GM21381 (cell line): Measurements from ENCODE around the gene LY6G5C.
"Not testable (repeated sequence)": the region's sequence is repeated elsewhere in the genome, so short reads cannot be mapped to it uniquely, and the experiment has no call there.

Experiments
- ATAC-seq: cut with Tn5 transposase; IDR thresholded peaks from one replicate; pipeline ENCODE4 v1.9.1; 2021; ENCODE audit warnings: mild to moderate bottlenecking, moderate library complexity; ENCODE audit not compliant: unreplicated experiment

The LY6G5C gene

DNA sequence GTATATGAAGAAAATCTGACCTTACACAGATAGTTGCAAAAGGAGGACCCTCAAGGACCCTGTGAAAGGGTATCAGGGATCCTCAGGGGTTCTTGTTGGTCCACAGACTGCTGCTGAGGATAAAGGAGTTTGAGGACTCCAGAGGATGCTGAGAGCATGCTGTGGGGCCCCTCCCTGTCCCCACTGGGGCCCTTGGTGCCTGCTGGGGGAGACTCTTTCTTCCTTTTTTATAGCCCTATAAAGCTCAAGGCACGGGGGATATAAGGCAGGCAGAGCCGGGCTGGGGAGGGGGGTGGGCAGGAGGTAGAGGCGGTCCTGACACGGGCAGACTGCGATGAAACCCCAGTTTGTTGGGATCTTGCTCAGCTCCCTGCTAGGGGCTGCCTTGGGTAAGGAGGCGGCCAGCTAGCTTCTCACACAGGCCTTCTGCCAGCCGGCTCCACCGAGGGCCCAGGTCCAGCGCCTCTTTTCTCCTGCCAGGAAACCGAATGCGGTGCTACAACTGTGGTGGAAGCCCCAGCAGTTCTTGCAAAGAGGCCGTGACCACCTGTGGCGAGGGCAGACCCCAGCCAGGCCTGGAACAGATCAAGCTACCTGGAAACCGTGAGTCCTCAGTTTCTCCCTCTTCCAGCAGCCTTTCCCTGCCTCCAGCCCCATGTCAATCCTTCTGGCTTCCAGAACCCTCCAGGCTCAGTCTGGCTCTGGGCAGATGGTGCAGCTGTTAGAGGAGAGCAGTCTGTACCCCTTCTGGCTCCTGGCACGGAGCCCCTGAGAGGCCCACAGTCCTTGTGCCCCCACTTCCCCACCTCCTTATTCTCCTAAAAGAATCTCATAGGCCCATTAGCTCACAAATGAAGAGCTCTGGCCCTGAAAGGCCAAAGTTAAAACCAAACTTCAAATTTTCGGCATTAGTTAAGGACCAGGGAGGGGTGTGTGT lies 34.4 kb upstream of the LY6G5C start, which contains the start of gene LY6G6D:
Gene LY6G6D (plus strand): TSS at position 327 of the 937 bp plus-strand sequence. CDS start 8 bp downstream, at position 335.
- ATAC-seq = no peak

DNA sequence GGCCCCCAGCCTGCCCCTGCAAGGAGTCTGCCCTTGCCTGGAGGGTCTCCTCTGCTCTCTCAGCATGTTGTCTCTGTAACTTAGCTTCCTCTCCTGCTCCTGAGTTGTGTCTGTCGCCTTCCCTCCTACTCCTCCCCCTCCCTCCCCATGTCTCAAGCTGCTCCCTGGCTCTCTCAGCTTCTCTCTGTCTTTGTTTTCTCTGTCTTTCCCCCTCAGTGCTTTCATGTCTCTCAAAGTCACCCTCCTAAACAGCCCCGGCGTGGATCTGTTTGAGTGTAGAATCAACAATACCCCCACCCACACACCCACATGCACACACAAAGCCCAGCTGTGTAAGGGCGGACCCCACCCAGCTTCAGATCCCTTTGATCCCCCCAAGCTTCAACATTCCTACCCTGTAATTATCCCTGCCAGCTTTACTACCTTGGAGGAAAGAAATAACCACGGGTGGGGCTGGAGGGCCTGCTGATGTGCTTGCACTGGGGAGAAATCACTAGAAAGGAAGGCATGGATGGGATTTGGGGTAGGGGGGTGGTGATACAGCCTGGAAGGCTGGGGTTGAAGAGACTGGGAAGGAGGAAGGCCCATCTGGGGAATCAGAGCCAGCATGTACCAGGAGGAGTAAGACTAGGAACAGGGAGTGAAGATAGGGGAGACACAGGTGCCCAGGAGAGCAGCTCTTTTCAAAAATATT lies 33.3 kb upstream of the LY6G5C start:
- no peak for ATAC-seq

DNA sequence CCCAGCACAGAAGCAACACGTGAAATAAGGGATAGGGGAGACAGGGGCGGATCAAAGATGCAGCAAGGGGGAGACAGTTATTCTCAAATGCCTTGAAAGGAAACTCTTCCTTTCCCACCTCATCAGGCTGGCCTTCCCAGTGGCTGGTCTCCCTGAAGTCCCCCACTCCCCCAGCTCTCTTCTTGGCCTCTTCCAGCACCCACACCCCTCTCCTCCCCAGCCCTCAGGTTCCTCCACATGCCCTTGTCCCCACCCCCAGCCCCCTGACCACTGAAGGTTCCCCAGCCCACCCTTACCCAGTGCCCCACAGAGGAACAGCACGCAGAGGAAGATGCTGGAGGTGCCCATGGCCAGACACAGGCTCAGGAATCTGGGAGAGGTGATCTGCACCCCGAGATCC lies 32.6 kb upstream of the LY6G5C start:
- ATAC-seq = no peak

DNA sequence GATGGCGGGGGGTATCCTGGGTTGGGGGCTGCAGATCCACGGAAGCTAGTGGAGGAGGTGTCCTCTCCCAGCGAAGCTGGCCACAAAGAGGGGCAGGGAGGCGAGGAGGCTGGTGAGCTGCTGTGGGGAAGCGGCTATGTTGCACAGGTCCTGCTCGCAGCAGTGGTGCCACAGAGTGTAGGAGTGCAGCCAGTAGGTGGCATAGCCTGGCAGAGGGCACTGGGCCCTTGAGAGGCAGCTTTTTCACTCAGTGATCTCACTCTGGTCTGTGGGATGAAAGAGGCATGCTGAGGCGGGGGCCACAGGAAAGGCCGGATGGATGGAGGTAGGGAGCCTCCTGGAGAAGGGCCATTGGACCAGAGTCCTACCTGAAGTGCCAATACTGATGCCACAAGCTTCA lies 31.4 kb upstream of the LY6G5C start:
- ATAC-seq = no peak

DNA sequence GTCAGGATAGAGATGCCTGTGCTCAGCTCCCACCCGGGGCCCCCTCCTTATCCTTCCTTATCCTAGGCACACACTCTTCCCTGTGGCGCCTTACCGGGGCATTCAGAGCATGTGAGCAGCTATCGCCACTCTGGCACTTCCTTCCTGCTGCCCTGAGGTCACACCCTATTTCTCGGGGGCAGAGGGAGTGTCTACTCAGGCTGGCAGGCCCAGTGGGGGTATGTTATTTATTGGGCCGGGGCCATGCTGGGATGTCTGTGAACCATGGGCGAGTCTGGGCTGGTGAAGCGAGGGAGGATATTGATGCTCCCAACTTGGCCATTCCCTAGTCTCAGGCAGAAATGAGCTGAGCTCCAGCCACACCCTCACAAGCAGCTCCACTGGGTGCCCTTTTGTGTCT lies 30.4 kb upstream of the LY6G5C start:
- no peak for ATAC-seq

DNA sequence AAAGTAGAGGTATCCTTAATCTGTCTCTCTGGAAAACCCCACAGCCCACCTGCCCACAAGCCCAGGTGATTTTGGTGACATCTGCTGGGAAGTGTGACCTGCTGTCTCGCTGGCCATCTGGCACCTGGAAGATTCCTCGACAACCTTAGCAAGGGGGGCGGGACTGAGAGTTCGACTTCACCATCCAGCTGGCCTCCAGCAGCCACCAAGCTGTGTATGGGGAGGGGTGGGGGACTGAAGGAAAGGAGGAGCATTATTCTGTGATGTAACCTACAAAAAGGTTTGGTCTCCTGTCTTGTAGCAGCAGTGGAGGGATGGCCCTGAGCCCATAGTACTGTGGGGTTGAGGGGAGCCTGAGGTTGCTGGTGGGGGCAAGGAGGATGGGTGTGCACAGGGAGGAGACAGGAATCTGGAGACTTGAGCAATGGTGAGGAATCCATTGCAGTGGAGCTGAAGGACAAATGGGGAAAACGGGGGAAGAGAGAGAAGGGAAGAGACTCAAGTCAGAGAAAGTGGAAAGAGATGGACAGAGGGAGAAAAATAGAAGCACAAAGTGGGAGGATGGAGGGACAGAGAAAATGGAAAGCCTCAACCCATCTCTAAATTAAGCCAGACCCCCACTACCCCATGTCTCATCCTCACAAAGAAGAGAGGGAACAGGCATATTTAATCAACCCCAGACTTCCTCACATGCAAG lies 29.8 kb upstream of the LY6G5C start:
- no peak for ATAC-seq

DNA sequence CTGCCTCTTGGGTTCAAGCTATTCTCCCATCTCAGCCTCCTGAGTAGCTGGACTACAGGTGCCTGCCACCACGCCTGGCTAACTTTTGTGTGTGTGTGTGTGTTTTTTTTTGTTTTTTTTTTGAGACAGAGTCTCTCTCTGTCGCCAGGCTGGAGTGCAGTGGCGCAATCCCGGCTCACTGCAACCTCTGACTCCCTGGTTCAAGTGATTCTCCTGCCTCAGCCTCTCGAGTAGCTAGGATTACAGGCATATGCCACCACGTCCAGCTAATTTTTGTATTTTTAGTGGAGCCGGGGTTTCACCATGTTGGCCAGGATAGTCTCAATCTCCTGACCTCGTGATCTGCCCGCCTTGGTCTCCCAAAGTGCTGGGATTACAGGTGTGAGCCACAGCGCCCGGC lies 28.3 kb upstream of the LY6G5C start:
- ATAC-seq = not testable (repeated sequence)

DNA sequence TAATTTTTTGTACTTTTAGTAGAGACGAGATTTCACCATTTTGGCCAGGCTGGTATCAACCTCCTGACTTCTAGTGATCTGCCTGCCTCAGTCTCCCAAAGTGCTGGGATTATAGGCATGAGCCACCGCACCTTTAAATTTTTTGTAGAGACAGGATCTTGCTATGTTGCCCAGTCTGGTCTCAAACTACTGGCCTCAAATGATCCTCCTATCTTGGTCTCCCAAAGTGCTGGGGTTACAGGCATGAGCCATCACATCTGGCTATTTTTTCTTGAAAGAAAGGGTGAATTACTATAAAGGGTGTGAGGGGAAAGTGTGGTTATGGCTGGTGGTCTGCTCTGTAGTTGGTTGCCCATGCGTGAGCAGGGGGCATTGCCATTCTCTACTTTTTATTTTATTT lies 27.4 kb upstream of the LY6G5C start:
- ATAC-seq = no peak

DNA sequence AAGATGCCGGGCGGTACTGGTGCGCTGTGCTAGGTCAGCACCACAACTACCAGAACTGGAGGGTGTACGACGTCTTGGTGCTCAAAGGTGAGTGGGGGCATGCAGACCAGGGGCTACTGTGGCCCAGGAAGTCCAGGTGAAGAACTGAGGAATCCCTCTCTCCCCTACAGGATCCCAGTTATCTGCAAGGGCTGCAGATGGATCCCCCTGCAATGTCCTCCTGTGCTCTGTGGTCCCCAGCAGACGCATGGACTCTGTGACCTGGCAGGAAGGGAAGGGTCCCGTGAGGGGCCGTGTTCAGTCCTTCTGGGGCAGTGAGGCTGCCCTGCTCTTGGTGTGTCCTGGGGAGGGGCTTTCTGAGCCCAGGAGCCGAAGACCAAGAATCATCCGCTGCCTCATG lies 26.8 kb upstream of the LY6G5C start:
- no peak for ATAC-seq

DNA sequence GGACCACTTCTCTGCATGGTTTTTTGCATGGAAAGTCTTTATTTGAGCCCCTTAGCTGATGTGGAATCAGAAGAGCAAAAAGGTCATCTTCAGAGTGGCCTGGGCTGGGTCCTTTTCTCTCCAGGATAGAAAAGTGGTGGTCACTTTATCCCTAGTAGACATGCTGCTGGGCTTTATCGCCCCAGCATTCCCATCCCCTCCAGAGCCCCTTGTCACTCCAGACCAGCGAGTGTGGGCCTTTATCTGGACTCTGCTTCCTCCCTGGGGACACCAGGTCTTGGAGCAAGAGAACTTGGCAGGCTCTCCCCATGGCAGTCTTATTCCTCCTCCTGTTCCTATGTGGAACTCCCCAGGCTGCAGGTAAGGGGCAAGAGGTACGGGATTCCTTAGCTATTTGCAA lies 25.7 kb upstream of the LY6G5C start, which contains the start of gene LY6G6F:
Gene LY6G6F (plus strand): TSS at position 268 of the 400 bp plus-strand sequence. CDS start 41 bp downstream, at position 309.
- ATAC-seq = no peak

DNA sequence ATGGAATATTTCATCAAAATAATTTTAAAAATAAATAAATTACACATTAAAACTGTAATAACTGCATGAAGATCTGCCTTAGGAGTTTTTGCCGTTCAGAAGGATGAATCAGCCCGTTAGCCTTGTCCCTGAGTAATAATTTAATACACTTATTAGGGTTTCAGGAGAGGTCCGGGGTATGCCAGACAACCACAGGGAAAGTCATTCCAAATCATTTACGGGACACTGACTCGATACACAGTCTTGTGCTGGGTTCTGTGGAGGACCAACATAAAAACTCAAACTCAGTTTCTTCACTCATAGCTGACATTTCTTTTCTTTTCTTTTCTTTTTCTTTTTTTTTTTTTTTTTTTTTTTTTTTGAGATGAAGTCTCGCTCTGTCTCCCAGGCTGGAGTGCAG lies 25.1 kb upstream of the LY6G5C start:
- no peak for ATAC-seq

DNA sequence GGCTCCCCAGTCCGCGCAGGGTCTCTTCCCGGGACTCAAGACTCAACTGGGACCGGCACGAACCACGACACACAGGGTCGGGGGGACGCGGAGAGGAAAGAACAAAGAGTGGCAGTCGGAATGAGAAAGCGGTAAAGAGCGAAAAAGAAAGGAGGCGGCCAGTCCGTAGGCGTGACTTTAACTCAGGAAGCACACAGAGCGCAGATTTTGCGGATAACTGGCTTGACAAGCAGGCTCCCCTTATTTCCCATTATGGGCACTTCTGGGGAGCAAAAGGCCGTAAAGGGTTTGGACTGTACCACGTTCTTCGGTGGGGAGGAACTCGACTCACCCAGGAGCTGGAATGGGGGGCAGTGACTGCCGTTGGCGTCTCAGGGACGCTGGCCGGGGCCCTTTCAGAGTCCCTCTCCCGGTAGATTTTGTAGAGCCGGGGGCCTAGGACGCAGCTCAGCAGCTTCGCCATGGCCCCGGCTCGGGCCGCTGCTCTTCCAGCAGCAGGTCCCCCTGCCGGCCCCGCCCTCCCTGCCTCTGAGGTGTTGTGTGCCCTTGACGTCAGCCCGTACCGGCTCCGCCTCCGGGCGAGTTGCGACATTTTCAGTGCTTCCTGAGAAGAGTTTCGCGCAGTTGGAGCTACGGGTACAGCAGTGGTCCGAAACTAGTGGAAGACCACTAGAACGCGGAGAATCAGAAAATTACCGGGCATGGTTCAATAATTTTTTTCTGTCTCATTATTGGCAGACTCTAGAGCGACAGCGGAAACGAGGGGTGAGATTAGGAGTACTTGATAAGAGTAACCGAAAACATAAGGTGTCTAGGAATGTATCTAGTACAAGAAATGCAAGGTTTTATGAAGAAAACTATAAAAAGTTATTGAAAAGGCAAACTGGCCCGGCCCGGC lies 22.2 kb upstream of the LY6G5C start, which contains the start of gene ABHD16A:
Gene ABHD16A (minus strand): TSS at position 506 of the 898 bp plus-strand sequence. CDS start 43 bp downstream, at position 463.
- ATAC-seq = peak; percentile 86

DNA sequence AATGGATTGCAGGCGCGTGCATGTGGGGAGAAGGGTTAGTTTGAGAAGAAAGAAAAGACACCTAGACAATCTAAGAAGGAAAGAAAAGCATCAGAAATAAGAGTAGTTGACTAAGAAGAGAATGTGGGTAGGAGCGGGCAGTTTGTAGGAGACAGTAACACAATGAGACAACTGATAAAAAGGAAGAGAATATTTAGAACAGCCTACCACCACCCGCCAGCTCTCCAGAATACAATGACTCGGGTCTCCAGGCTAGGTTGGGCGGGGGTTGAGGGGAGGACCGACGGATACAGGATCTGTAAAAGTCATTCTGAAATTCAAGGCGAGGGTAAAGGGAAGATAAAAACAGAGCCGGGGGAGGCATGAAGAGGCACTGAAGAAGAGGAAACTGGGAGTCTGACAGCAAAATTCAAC lies 21.5 kb upstream of the LY6G5C start:
- ATAC-seq = no peak

DNA sequence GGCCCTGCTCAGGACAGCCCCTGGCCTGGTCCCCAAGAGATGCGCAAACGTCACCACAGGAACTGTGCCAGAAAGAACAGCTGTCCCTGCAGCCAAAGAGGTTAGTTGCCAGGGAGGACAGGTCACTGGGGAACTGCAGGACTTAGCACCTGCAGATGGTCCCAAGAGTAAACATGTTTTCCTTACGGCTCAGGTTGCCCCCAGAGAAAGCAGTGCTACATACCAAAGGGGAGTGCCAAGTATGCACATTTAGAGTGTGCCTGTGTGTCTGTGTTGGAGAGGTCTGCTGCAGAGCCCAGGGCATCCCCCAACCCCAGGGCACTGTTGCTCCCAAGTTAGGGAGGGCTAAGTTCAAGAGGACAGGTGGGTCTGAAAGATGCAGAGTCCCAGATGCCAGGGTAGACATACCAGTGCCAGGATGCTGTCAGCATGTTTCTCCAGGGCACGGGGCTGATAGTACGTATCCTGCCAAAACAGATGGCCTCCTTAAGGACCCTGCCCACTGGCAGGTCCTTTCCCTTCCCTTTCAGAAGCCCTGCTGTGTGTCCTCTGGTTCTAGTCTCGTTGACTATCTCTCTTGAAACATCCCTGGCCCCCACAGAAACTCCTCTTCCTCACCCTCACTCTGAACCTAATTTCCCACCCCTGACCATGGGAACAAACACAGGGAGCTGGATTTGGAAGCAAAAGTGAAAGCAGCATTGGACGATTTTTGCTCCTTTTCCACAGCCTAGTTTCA lies 21.0 kb upstream of the LY6G5C start:
- no peak for ATAC-seq

DNA sequence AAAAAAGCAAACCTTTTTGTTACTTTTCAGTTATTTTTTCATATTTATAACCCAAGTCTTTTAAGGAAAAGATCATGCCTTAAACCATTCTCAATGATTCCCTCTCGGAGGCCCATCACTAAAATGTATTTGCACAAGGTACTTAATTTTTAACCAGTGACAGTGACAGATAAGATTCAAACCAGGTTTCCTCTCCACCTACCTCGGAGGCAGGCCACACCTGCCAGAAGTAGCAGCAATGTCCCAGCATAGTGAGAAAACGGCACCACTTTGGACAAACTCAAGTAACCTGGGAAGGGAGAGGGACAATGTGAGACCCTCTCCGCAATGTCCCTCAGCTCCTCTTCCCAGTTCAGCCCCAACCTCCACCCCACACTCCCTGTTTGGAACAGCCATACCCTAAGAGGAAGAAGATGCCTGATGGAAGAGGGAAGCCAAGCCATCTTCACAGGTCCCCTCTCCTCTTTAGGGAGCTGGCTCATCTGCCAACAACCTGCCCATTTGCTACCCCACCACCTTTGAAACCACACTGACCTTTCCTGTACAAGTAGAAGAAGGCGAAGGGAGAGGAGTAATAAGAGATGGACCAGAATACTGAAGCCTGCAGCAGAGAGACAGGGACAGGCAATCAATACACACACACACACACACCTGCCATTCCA lies 20.0 kb upstream of the LY6G5C start:
- ATAC-seq = no peak

DNA sequence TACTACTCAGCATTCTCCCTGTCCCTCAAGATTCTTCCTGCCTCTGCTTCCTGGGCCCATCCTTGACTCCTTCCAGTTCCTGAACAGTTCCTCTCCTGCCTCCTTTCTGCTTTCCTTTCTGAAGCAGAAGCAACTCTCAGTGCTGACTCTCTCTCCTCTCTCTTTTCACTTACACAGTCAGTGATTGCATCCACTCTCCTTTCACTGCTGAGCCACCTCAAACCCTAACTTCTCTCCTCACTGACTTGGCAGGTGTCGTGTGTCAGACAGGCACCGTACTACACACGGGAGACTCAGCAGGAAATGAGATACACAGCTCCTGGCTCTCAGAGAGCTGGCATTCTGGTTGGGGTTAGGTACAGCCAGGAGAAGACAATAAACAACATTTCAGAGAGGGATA lies 16.7 kb upstream of the LY6G5C start:
- ATAC-seq = no peak

DNA sequence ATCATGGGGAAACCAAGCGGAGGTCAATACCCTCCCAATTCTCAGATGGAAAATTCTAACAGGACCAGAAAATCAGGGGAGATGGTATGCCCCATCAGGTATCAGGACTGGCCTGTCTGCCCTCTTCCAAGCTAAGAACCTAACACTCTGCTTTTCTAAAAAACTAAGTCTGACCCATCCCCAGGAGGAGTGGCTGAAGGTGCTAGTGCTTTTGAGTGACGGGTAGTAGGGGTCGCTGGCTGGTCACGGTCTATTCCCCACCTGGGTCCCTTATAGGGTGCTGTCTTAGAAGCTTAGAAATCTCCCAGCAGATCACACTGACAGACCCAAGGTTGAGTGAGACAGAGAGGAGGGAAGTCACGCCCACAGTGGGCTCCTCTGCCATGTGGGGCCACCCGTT lies 12.7 kb upstream of the LY6G5C start:
- no peak for ATAC-seq

DNA sequence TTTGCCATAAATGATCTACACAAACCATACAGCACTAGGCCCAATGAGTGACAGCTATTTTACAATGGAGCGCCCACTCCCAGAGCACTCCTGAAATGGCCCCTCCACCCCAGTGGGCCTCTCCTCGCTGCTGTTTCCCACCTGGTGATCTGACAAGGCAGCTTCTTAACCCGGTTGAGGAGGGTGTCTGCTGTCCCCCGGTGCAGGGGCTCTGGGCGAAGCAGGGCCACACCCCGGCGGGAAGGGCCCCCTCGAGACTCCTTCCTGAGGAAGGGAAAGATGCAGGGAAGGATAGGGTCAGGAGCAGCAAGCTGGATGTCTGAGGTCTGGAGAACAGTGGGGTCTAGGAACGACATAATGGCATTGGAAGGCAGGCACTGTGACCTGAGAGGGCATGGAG lies 12.0 kb upstream of the LY6G5C start:
- no peak for ATAC-seq

DNA sequence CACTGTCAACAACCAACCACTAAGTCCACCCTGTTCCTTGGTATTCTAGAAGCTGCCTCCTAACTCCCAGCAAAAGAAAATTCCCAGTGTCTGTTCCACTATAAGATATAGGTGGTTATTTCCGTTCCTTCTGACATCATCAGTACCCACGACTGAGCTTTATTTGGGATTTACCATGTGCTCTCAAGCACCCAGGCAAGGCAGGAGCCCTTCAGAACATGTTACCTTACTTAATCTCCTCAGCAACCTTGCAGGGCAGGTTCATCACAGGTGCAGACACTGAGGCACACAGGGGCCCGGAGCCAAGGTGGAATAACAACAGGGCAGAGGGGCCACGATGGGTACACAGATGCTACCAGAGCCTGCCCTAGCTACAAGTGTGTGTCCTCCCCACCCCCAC lies 11.5 kb upstream of the LY6G5C start:
- no peak for ATAC-seq
